ENCODE measurements around the gene ESRRA.
"Not testable (repeated sequence)": the region's sequence is repeated elsewhere in the genome, so short reads cannot be mapped to it uniquely, and the experiment has no call there.

Gene ESRRA

GRCh38 chr11:64292460-64293254 lies 12.7 kb upstream of the ESRRA start:
- DNase-seq (ENCODE audit: low spot score), result no peak

GRCh38 chr11:64294774-64295173 lies 10.6 kb upstream of the ESRRA start:
- no peak for DNase-seq (ENCODE audit: low spot score)

- no peak for DNase-seq (ENCODE audit: low spot score)
Measured at GRCh38 chr11:64295760-64296159, 9.6 kb upstream of the ESRRA start.

GRCh38 chr11:64296236-64296635 lies 9.1 kb upstream of the ESRRA start:
- DNase-seq (ENCODE audit: low spot score), result no peak

GRCh38 chr11:64296830-64297698 lies 8.3 kb upstream of the ESRRA start:
- no peak for DNase-seq (ENCODE audit: low spot score)

GRCh38 chr11:64297699-64298358 lies 7.5 kb upstream of the ESRRA start:
- no peak for DNase-seq (ENCODE audit: low spot score)

- DNase-seq (ENCODE audit: low spot score), result no peak
Measured at GRCh38 chr11:64298966-64299846, 6.1 kb upstream of the ESRRA start.

- DNase-seq (ENCODE audit: low spot score), result no peak
Measured at GRCh38 chr11:64299847-64300648, 5.3 kb upstream of the ESRRA start, which contains the start of gene CATSPERZ. Gene CATSPERZ (plus strand): TSS chr11:64300358. CDS start chr11:64300411, 53 bp downstream.

- no peak for DNase-seq (ENCODE audit: low spot score)
Measured at GRCh38 chr11:64303109-64304031, 2.0 kb upstream of the ESRRA start.

- no peak for DNase-seq (ENCODE audit: low spot score)
Measured at GRCh38 chr11:64304032-64304315, 1.4 kb upstream of the ESRRA start.

- DNase-seq (ENCODE audit: low spot score), result peak; percentile 88
Measured at GRCh38 chr11:64304316-64305072, 830 bp upstream of the ESRRA start.

- no peak for DNase-seq (ENCODE audit: low spot score)
Measured at GRCh38 chr11:64305691-64306562, 603 bp downstream of the ESRRA start.

GRCh38 chr11:64306563-64306875 lies 1.2 kb downstream of the ESRRA start:
- no peak for DNase-seq (ENCODE audit: low spot score)

GRCh38 chr11:64306876-64307622 lies 1.7 kb downstream of the ESRRA start:
- DNase-seq (ENCODE audit: low spot score), result no peak

- not testable (repeated sequence) for DNase-seq (ENCODE audit: low spot score)
Measured at GRCh38 chr11:64307795-64308194, 2.5 kb downstream of the ESRRA start.

- no peak for DNase-seq (ENCODE audit: low spot score)
Measured at GRCh38 chr11:64312947-64313346, 7.6 kb downstream of the ESRRA start.

GRCh38 chr11:64313491-64314145 lies 8.3 kb downstream of the ESRRA start:
- no peak for DNase-seq (ENCODE audit: low spot score)

All from COLO829 (cell line).